HPDE6-E6E7 (cell line): ENCODE results near the gene HOXB8.

Experiments
- DNase-seq: peaks from one replicate; pipeline ENCODE4 v3.0.0; 2011; ENCODE audit warnings: missing footprints; ENCODE audit errors: extremely low spot score

The HOXB8 gene

GRCh38 chr17:48615047-48615962 is at the start of gene HOXB8:
HOXB8 (minus strand) TSS chr17:48615292; CDS start chr17:48614704, 588 bp downstream.
- no peak for DNase-seq

GRCh38 chr17:48663134-48663924 is 48.2 kb upstream of the HOXB8 start:
- no peak for DNase-seq

GRCh38 chr17:48655913-48656312 is 40.8 kb upstream of the HOXB8 start:
- DNase-seq = no peak

GRCh38 chr17:48649741-48650140 is 34.6 kb upstream of the HOXB8 start:
- no peak for DNase-seq

GRCh38 chr17:48647963-48648245 is 32.8 kb upstream of the HOXB8 start:
- DNase-seq = no peak

GRCh38 chr17:48647103-48647962 is 32.2 kb upstream of the HOXB8 start:
- no peak for DNase-seq

- no peak for DNase-seq
Observed at GRCh38 chr17:48646183-48647102, 31.4 kb upstream of the HOXB8 start.

- DNase-seq = no peak
Observed at GRCh38 chr17:48645639-48646182, 30.6 kb upstream of the HOXB8 start.

- no peak for DNase-seq
Observed at GRCh38 chr17:48644910-48645557, 29.9 kb upstream of the HOXB8 start.

- no peak for DNase-seq
Observed at GRCh38 chr17:48644159-48644558, 29.1 kb upstream of the HOXB8 start.

- DNase-seq = no peak
Observed at GRCh38 chr17:48643697-48644012, 28.6 kb upstream of the HOXB8 start.

GRCh38 chr17:48642843-48643696 is 28.0 kb upstream of the HOXB8 start:
- no peak for DNase-seq

GRCh38 chr17:48642059-48642842 is 27.2 kb upstream of the HOXB8 start:
- no peak for DNase-seq

- DNase-seq = no peak
Observed at GRCh38 chr17:48641541-48642058, 26.5 kb upstream of the HOXB8 start.

- DNase-seq = no peak
Observed at GRCh38 chr17:48640858-48641180, 25.7 kb upstream of the HOXB8 start.

GRCh38 chr17:48639982-48640857 is 25.1 kb upstream of the HOXB8 start:
- no peak for DNase-seq

- no peak for DNase-seq
Observed at GRCh38 chr17:48639136-48639535, 24.0 kb upstream of the HOXB8 start.
